ENCODE measurements around the gene CDK3.
A peak's percentile ranks its signal among the peaks of the same experiment; 100 is the strongest.

The CDK3 gene

GRCh38 chr17:76014100-76014924, 13.7 kb downstream of the CDK3 start:
- peak; percentile 41 to 51 for DNase-seq (ENCODE audit: low read depth in 2 of 2)

GRCh38 chr17:76014925-76015261, 14.2 kb downstream of the CDK3 start:
- DNase-seq (ENCODE audit: low read depth in 2 of 2), result no peak

GRCh38 chr17:76017481-76018339, 17.1 kb downstream of the CDK3 start:
- no peak for DNase-seq (ENCODE audit: low read depth in 2 of 2)

GRCh38 chr17:76018340-76018680, 17.7 kb downstream of the CDK3 start:
- DNase-seq (ENCODE audit: low read depth in 2 of 2), result no peak

- no peak for DNase-seq (ENCODE audit: low read depth in 2 of 2)
These were observed 18.1 kb downstream of the CDK3 start for GRCh38 chr17:76018801-76019200.

GRCh38 chr17:76019833-76020467, 19.3 kb downstream of the CDK3 start:
- no peak for DNase-seq (ENCODE audit: low read depth in 2 of 2)

- DNase-seq (ENCODE audit: low read depth in 2 of 2), result no peak
These were observed 21.6 kb downstream of the CDK3 start for GRCh38 chr17:76022285-76022684.

- DNase-seq (ENCODE audit: low read depth in 2 of 2), result no peak
These were observed 22.6 kb downstream of the CDK3 start for GRCh38 chr17:76022973-76023899.

- DNase-seq (ENCODE audit: low read depth in 2 of 2), result no peak
These were observed 23.2 kb downstream of the CDK3 start for GRCh38 chr17:76023900-76024237.

GRCh38 chr17:76024353-76024752, 23.7 kb downstream of the CDK3 start:
- DNase-seq (ENCODE audit: low read depth in 2 of 2), result no peak

- DNase-seq (ENCODE audit: low read depth in 2 of 2), result no peak
These were observed 24.6 kb downstream of the CDK3 start for GRCh38 chr17:76025294-76025693.

GRCh38 chr17:76026714-76027158, 26.1 kb downstream of the CDK3 start:
- no peak for DNase-seq (ENCODE audit: low read depth in 2 of 2)

GRCh38 chr17:76027159-76027839, 26.6 kb downstream of the CDK3 start, which contains the start of gene EVPL:
Gene EVPL, minus strand, starts transcription at chr17:76027306. Its CDS starts 108 bp downstream, at chr17:76027198.
- DNase-seq (ENCODE audit: low read depth in 2 of 2), result no peak

GRCh38 chr17:76032073-76032779, 31.6 kb downstream of the CDK3 start:
- no peak for DNase-seq (ENCODE audit: low read depth in 2 of 2)

GRCh38 chr17:76032780-76033108, 32.1 kb downstream of the CDK3 start:
- DNase-seq (ENCODE audit: low read depth in 2 of 2), result no peak

GRCh38 chr17:76033139-76033538, 32.5 kb downstream of the CDK3 start:
- DNase-seq (ENCODE audit: low read depth in 2 of 2), result no peak

GRCh38 chr17:76034428-76035350, 34.0 kb downstream of the CDK3 start:
- no peak for DNase-seq (ENCODE audit: low read depth in 2 of 2)

- DNase-seq (ENCODE audit: low read depth in 2 of 2), result no peak
These were observed 36.0 kb downstream of the CDK3 start for GRCh38 chr17:76036497-76037261.

GRCh38 chr17:76038050-76038449, 37.4 kb downstream of the CDK3 start:
- DNase-seq (ENCODE audit: low read depth in 2 of 2), result no peak
